Measurements from ENCODE around the gene DGKZ.

- no peak for TF ChIP-seq POLR2A (IDR thresholded peaks at IDR 0.05)
- TF ChIP-seq CTCF (IDR thresholded peaks at IDR 0.05): no peak
Measured at GRCh38 chr11:46376258-46377050, 29.2 kb downstream of the DGKZ start.

Measured in lower leg skin (tissue), 3 donors.